GM21619 (cell line): ENCODE data around the gene CYP3A7.
"Not testable (repeated sequence)": the region's sequence is repeated elsewhere in the genome, so short reads cannot be mapped to it uniquely, and the experiment has no call there.

Experiments
- ATAC-seq: cut with Tn5 transposase; IDR thresholded peaks from one replicate; pipeline ENCODE4 v1.9.1; 2021; ENCODE audit not compliant: unreplicated experiment

The CYP3A7 gene

GRCh38 chr7:99742737-99743394 lies 7.9 kb upstream of the CYP3A7 start:
- no peak for ATAC-seq

- ATAC-seq = no peak
Observed at GRCh38 chr7:99741441-99741795, 6.4 kb upstream of the CYP3A7 start.

GRCh38 chr7:99740573-99741440 lies 5.8 kb upstream of the CYP3A7 start:
- ATAC-seq = no peak

DNA sequence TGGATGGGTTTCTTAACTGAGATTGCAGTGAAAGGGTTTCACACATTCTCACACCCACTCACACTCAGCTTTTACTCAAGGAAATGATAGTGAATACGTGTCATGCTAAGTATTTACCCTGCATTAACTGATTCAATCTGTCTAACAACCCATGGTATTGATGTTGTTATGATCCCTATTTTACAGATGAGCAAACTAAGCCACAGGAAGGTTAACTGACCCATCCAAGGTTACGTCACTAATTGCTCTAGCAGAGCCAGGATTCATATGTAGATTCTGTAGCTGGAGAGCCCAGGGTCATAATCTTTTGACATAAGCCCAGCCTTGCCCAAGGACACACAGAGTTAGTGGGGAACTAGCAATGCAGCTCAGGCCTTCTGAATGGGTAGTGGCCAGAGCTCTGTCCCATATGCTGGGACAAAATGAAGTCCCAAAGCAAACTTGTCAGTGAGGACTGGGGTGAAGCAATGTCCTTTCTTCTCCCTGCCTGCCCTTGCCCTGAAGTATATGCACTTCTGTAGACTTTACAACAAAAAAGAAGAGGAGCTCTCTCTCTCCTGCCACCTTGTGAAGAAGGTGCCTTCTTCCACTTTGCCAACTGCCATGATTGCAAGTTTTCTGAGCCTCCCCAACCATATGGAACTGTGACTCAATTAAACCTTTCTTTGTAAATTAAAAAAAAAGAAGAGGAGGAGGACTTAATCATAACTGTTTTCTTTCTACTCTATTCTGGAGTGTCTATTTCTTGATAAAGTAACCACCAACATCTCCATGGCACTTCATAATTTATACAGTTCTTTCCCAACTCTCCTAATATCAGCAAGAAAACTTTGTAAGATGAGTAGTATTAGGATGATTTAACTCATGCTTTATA lies 4.9 kb upstream of the CYP3A7 start:
- no peak for ATAC-seq

DNA sequence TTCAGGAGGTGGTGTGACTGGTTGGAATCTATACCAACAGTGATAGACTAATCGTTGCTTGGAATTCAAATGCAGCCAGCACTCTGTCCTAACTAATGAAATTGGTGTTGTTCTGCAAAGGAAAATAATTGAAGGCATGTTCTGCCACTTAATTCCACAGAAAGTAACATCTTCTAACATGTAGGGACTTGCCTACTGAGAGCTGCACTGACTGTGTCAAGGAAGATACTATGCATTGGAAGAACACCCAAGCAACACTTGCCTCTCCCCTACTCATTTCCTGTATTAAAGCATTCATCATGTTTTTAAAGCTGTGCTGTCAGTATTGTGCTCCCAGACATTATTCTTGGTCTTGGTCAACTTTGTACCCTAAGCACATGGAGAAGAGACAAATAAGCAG lies 2.7 kb upstream of the CYP3A7 start:
- no peak for ATAC-seq

GRCh38 chr7:99736667-99737066 lies 1.7 kb upstream of the CYP3A7 start:
- not testable (repeated sequence) for ATAC-seq

DNA sequence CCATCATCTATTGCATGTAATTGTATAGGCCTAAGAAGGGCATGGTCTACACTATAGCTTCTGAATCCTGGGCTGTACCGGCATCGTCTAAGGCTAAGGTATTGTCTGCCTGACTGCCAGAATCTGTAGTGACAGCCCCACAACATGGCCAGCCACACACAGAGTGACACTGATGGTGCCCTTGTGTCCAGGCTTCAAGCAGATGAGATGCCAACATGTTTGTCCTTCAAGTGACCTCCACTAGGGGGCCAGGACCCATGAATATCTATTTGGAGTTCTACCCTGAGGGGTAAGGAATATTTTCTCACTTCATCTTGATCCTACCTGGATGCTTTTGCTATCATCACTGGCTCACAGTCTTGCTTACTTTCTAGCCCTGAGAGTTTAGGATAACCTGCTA lies 1.5 kb downstream of the CYP3A7 start:
- ATAC-seq = no peak

- no peak for ATAC-seq
Observed at GRCh38 chr7:99733003-99733402, 2.0 kb downstream of the CYP3A7 start.

DNA sequence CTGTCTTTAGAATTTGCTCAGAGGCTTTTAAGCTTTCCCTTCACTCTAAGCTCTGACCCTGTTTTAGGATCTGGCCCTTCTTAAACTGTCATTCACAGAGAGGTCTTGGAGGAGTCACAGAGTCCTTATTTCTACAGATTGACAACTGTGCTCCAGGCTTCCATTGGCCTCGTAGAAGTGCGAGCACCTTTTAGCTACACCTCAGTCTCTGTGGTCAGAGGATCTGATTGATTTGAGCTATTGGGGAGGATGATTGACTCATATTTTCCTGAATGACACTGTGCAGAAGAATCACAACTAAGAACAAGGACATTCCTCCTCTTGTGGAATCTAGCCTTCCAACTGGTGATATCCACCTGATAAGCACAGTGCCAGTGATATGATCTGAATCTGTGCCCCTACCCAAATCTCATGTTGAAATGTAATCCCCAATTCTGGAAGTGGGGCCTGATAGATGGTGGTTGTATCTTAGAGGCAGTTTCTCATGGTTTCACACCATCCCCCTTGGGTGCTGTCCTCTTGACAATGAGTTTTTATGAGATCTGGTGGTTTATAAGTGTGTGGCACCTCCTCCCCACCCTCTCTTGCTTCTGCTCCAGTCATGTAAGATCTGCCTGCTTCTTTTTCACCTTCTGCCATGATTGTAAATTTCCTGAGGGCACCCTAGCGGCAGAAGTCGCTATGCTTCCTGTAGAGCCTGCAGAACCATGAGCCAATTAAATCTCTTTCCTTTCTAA lies 3.2 kb downstream of the CYP3A7 start:
- ATAC-seq = no peak

- ATAC-seq = no peak
Observed at GRCh38 chr7:99730992-99731391, 4.0 kb downstream of the CYP3A7 start.

GRCh38 chr7:99730238-99730810 lies 4.7 kb downstream of the CYP3A7 start:
- ATAC-seq = no peak

- no peak for ATAC-seq
Observed at GRCh38 chr7:99729486-99730237, 5.3 kb downstream of the CYP3A7 start.

GRCh38 chr7:99728615-99729014 lies 6.4 kb downstream of the CYP3A7 start:
- ATAC-seq = no peak

GRCh38 chr7:99723201-99723600 lies 11.8 kb downstream of the CYP3A7 start:
- ATAC-seq = not testable (repeated sequence)

DNA sequence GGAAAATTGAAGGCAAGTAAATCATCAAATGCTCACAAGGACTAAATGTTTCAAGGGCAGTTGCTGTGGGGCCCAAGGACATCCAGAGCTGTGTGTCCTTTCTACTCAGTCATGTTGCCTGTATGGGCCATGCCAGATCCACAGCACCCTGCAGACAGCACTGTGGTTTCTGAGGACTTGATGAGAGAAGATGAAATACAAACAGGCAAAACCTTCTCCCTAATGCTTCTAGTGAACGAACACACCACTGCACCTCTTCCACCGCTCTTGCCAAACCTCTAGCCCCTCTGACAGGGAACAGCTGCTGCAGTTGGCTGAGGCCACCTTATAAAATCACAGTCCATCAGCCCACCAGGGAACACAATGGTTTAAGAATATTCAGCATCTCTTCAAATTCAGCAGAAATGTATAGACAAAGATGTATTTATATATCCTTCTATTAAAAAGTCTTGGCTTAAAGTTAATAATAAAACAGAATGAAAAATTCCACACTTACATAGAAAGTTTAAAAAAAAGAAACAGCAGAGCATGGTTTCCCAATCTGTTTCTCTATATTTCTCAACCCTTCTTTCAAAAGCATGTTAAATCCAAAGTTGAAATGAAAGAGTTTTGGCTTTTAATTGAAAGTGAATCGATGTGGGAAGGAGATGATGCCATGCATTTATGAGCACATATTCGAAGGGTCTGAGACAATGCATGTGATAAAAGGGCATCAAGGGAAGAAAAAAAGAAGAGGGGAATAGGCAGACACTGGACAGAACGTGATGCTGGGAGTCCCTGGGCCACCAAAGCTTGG lies 14.0 kb downstream of the CYP3A7 start:
- no peak for ATAC-seq

DNA sequence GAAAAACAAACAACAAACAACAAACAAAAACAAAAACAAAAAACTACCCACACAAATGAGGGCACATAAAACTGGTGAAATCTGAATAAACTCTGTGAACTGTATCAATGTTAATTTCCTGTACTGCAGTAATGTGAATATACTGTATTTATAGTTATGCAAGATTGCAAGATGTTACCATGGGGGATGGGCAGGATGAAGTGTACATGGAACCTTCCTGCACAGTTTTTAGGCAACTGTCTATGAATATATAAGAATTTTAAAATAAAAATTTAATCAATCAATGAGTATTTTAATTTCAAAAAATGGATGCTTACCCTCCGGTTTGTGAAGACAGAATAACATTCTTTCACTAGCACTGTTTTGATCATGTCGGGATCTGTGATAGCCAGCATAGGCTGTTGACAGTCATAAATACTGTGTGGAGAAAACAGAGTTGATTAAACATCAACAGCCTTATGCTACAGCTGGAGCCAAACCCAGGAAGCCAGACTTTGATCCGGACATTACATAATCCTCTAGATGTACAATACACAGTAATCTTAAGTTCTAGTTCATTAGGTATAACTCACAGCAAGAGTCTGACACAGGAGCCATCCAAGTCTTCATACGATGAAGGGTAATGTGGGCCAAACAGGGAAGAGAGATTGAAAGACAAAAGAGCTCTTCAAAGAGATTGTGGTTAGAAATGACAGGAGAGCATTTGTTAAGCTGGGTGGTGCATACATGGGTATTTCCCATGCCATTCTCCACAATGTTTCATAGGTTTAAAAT lies 14.8 kb downstream of the CYP3A7 start:
- ATAC-seq = no peak

GRCh38 chr7:99713995-99714570 lies 20.9 kb downstream of the CYP3A7 start:
- ATAC-seq = no peak
